DOHH2 (cell line): ENCODE measurements around the gene SLC17A5.

Experiments used
- H3F3A ChIP-seq: fragments of 200-600 bp; sonication (generic), shearing (Covaris generic); 2 replicates; pipeline ENCODE4 v1.6.0; 2016; ENCODE audit warnings: antibody characterized with exemption, mild to moderate bottlenecking; ENCODE audit not compliant: control insufficient read depth, insufficient read depth
- H3K27ac ChIP-seq: fragments of 200-600 bp; sonication (generic); 2 replicates; pipeline ENCODE4 v1.5.1; 2014; ENCODE audit warnings: low read depth, mild to moderate bottlenecking, low read length, moderate library complexity
- H3K27me3 ChIP-seq: fragments of 200-600 bp; sonication (generic); 2 replicates; pipeline ENCODE4 v1.6.1; 2014; ENCODE audit warnings: mild to moderate bottlenecking, low read length, mixed read lengths; ENCODE audit not compliant: control insufficient read depth
- H3K36me3 ChIP-seq: fragments of 200-600 bp; sonication (generic); 2 replicates; pipeline ENCODE4 v1.6.1; 2014; ENCODE audit warnings: mild to moderate bottlenecking, low read length, moderate library complexity, mixed read lengths; ENCODE audit not compliant: control insufficient read depth
- H3K4me1 ChIP-seq: fragments of 200-600 bp; sonication (generic); 2 replicates; pipeline ENCODE4 v1.6.1; 2014; ENCODE audit warnings: mild to moderate bottlenecking, low read length, mixed read lengths; ENCODE audit not compliant: control insufficient read depth
- H3K4me2 ChIP-seq: fragments of 200-600 bp; sonication (generic); 2 replicates; pipeline ENCODE4 v1.6.0; 2014; ENCODE audit warnings: mild to moderate bottlenecking, low read length, moderate library complexity
- H3K4me3 ChIP-seq: fragments of 200-600 bp; sonication (generic); 2 replicates; pipeline ENCODE4 v1.5.1; 2014; ENCODE audit warnings: mild to moderate bottlenecking, low read length, mixed read lengths
- H3K79me2 ChIP-seq: fragments of 200-600 bp; sonication (generic); 2 replicates; pipeline ENCODE4 v1.6.1; 2014; ENCODE audit warnings: mild to moderate bottlenecking, low read length, mixed read lengths; ENCODE audit not compliant: control insufficient read depth
- H3K9me2 ChIP-seq: fragments of 200-600 bp; sonication (generic); replicated peaks from 2 replicates; pipeline ENCODE4 v1.6.1; 2014; ENCODE audit warnings: mild to moderate bottlenecking, low read length, mixed read lengths; ENCODE audit not compliant: control insufficient read depth
- H3K9me3 ChIP-seq: fragments of 200-600 bp; sonication (generic); 2 replicates; pipeline ENCODE4 v1.6.1; 2014; ENCODE audit warnings: antibody characterized with exemption, low read length, mixed read lengths; ENCODE audit not compliant: control insufficient read depth, insufficient read depth
- H4K20me1 ChIP-seq: fragments of 200-600 bp; sonication (generic); 2 replicates; pipeline ENCODE4 v1.6.0; 2014; ENCODE audit warnings: low read depth, mild to moderate bottlenecking, antibody characterized with exemption, low read length, moderate library complexity; ENCODE audit not compliant: control insufficient read depth, insufficient read depth
- EZH2phosphoT487 ChIP-seq: fragments of 200-600 bp; sonication (generic); IDR thresholded peaks from 2 replicates; pipeline ENCODE4 v1.6.1; 2017; ENCODE audit warnings: borderline replicate concordance, mild to moderate bottlenecking, antibody characterized with exemption, low read length, moderate library complexity, mixed read lengths
- TF ChIP-seq, protein P1 (sequence below): fragments of 200-600 bp; sonication (generic); IDR thresholded peaks from one replicate; pipeline ENCODE4 v1.5.1; 2014; ENCODE audit warnings: antibody characterized with exemption, mild to moderate bottlenecking, low read depth, low read length; ENCODE audit not compliant: poor library complexity, severe bottlenecking

The SLC17A5 gene

DNA sequence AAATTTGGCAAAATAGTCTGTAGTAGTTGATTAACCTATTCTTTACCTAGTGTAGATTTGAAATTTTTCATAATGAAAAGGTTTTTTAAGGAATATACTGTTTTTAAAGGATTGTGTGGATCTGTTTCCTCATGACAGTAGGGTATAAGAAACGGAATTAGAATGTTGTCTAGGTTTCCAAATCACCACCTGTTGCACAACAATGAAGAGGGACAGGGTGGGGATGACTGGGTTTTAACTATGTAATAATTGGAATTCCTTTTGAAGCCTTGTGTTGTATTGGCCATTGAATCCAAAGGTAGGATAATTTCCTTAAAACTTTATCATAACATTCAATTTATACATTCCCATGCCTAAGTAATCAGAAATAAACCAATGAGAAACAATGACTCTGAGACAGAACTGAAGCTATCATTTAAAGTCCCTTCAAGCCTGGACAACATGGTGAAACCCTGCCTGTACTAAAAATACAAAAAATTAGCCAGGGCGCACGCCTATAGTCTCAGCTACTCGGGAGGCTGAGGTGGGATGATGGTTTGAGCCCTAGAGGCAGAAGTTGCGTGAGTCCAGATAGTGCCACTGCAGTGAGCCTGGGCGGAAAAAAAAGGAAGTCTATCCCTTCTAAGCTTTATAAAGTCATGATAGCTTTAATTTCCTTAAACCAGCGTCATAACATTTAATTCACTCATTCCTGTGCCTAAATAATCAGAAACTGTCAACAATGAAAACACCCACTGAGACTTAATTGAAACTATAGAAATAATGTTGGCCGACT, 18.3 kb upstream of the SLC17A5 start:
- no peak overlapping the region for H3K4me2 ChIP-seq
- no peaks in the 10 kb centered on the region for H3F3A ChIP-seq
- H3K79me2 ChIP-seq = no peaks in the 10 kb centered on the region
- H3K36me3 ChIP-seq = no peaks in the 10 kb centered on the region
- H3K4me1 ChIP-seq = no peaks in the 10 kb centered on the region
- H3K9me2 ChIP-seq = no peaks in the 10 kb centered on the region
- TF ChIP-seq, protein P1, sequence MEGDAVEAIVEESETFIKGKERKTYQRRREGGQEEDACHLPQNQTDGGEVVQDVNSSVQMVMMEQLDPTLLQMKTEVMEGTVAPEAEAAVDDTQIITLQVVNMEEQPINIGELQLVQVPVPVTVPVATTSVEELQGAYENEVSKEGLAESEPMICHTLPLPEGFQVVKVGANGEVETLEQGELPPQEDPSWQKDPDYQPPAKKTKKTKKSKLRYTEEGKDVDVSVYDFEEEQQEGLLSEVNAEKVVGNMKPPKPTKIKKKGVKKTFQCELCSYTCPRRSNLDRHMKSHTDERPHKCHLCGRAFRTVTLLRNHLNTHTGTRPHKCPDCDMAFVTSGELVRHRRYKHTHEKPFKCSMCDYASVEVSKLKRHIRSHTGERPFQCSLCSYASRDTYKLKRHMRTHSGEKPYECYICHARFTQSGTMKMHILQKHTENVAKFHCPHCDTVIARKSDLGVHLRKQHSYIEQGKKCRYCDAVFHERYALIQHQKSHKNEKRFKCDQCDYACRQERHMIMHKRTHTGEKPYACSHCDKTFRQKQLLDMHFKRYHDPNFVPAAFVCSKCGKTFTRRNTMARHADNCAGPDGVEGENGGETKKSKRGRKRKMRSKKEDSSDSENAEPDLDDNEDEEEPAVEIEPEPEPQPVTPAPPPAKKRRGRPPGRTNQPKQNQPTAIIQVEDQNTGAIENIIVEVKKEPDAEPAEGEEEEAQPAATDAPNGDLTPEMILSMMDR = no peak
- no peaks in the 10 kb centered on the region for H3K9me3 ChIP-seq
- peaks cover 20% of the 10 kb centered on the region for H3K27me3 ChIP-seq
- H3K27ac ChIP-seq = no peak overlapping the region
- H3K4me3 ChIP-seq = no peak overlapping the region
- no peaks in the 10 kb centered on the region for H4K20me1 ChIP-seq

DNA sequence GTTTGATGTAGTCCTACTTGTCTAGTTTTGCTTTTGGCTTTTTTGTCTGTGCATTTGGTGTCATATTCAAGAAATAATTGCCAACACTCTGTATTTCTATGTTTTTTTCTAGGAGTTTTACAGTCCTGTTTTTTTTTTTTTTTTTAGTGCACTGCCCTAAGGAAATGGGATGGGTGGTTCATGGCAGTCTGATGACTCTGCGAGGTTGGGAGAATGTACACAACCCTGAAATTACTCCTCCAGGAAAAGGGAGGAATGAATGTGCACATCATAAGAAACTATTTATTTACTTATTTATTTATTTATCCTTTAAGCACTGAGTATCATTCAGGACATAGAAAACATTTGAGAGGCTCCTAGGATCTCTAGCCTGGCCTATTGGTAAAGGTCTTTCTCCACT, 15.2 kb upstream of the SLC17A5 start:
- H3F3A ChIP-seq = no peaks in the 10 kb centered on the region
- no peak overlapping the region for H3K4me3 ChIP-seq
- no peaks in the 10 kb centered on the region for H3K79me2 ChIP-seq
- H3K27ac ChIP-seq = no peak overlapping the region
- H3K27me3 ChIP-seq = peaks cover 25% of the 10 kb centered on the region
- H3K9me3 ChIP-seq = no peaks in the 10 kb centered on the region
- H3K4me1 ChIP-seq = no peaks in the 10 kb centered on the region
- H3K36me3 ChIP-seq = no peaks in the 10 kb centered on the region
- no peaks in the 10 kb centered on the region for H4K20me1 ChIP-seq
- no peak overlapping the region for H3K4me2 ChIP-seq
- no peak for TF ChIP-seq EZH2phosphoT487
- TF ChIP-seq, protein P1 = no peak
- no peaks in the 10 kb centered on the region for H3K9me2 ChIP-seq

DNA sequence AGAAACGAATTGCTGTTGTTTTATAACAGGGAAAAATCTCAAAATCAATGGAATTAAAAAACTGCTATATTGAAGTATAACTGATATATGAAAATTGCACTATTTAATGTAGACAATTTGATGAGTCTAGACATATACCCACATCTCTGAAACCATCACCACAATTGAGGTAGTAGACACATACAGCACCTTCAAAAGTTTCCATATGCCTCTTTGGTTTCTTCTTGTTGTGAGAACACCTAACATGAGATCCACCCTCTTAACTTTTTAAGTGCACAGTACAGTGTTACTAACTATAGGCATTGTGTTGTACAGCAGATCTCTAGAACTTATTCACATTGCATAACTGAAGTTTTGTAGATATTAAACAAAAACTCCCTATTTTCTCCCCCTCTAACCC, 14.0 kb upstream of the SLC17A5 start:
- H3K4me3 ChIP-seq = no peak overlapping the region
- no peaks in the 10 kb centered on the region for H3F3A ChIP-seq
- TF ChIP-seq, protein P1 = no peak
- no peak for TF ChIP-seq EZH2phosphoT487
- no peaks in the 10 kb centered on the region for H3K9me2 ChIP-seq
- no peaks in the 10 kb centered on the region for H3K36me3 ChIP-seq
- no peak overlapping the region for H3K4me2 ChIP-seq
- no peaks in the 10 kb centered on the region for H3K79me2 ChIP-seq
- peaks cover 25% of the 10 kb centered on the region for H3K27me3 ChIP-seq
- no peak overlapping the region for H3K27ac ChIP-seq
- H3K9me3 ChIP-seq = no peaks in the 10 kb centered on the region
- H4K20me1 ChIP-seq = no peaks in the 10 kb centered on the region
- no peaks in the 10 kb centered on the region for H3K4me1 ChIP-seq
